OCI-LY3 (cell line): ENCODE data around the gene OPHN1.

ENCODE experiments used
- CTCF ChIP-seq: fragments of 200-600, 300-600 bp; sonication (generic); IDR thresholded peaks from 2 replicates; pipeline ENCODE4 v1.5.1; 2014; ENCODE audit warnings: antibody characterized with exemption, low read length, low read depth
- EZH2phosphoT487 ChIP-seq: fragments of 200-600 bp; shearing (Covaris generic); IDR thresholded peaks from 2 replicates; pipeline ENCODE4 v1.6.1; 2018; ENCODE audit warnings: antibody characterized with exemption, mixed run types, low read depth

GRCh38 chrX:68428431-68428830 is 4.9 kb downstream of the OPHN1 start:
- TF ChIP-seq CTCF, result no peak
- no peak for TF ChIP-seq EZH2phosphoT487
